Embryonic facial prominence (tissue), 1 donor: ENCODE data around the gene LRPAP1.

Source experiments
- DNase-seq: peaks from one replicate; pipeline ENCODE4 v3.0.0-alpha.2; 2016; ENCODE audit errors: extremely low spot score

LRPAP1 gene

DNA sequence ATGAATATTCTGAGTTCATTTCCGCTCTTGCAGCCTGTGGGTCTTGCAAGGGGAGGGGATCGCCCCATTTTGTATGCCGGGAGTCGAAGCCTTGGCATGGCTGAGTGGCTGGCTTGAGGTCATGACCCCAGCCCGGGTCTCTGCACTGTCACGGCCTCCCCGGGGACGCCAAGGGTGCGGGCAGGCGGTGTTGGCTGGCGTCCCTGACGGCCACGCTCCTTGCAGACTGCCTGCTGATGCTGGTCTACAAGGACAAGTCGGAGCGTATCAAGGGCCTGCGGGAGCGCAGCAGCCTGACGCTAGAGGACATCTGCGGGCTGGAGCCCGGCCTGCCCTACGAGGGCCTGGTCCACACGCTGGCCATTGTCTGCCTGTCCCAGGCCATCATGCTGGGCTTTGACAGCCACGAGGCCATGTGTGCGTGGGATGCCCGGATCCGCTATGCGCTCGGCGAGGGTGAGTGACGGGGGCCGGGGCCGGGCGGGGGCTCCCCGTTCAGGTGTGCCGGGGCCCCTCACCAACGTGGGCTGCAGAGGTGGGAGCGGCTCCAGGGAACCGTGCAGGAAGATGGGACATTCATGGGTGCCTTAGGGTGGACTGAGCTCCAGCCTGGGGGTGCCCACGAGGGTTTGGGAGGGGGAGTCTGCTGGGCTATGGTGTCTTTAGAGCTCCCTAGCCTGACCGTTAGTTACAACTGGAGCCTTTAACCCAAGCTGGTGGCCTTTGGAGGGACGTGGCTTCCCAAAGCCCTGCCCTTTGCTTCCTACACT, 58.9 kb downstream of the LRPAP1 start:
- no peak for DNase-seq

GRCh38 chr4:3472411-3473141, 59.6 kb downstream of the LRPAP1 start:
- DNase-seq = no peak

GRCh38 chr4:3471886-3472285, 60.3 kb downstream of the LRPAP1 start:
- DNase-seq = no peak

- DNase-seq = no peak
These were observed 61.0 kb downstream of the LRPAP1 start for GRCh38 chr4:3471098-3471760.

- DNase-seq = no peak
These were observed 61.8 kb downstream of the LRPAP1 start for GRCh38 chr4:3470244-3471097.

- DNase-seq = no peak
These were observed 62.6 kb downstream of the LRPAP1 start for GRCh38 chr4:3469386-3470243.

- no peak for DNase-seq
These were observed 63.4 kb downstream of the LRPAP1 start for GRCh38 chr4:3468804-3469203.

DNA sequence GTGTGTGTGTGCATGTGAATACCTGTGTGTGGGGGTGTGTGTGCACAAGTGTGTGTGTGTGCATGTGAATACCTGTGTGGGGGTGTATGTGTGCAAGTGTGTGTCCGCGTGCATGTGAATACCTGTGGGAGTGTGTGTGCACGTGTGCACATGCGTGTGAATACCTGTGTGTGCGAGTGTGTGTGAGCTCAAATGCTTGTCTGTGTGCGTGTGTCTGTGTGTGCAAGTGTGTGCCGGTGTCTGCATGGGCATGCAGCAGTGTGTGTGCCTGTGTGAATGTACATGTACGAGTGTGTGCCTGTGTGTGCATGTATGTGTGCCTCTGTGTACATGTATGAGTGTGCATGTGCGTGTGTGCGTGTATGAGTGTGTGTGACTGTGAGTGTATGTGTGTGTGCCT, 64.1 kb downstream of the LRPAP1 start:
- DNase-seq = no peak

- DNase-seq = no peak
These were observed 64.6 kb downstream of the LRPAP1 start for GRCh38 chr4:3467601-3468031.

DNA sequence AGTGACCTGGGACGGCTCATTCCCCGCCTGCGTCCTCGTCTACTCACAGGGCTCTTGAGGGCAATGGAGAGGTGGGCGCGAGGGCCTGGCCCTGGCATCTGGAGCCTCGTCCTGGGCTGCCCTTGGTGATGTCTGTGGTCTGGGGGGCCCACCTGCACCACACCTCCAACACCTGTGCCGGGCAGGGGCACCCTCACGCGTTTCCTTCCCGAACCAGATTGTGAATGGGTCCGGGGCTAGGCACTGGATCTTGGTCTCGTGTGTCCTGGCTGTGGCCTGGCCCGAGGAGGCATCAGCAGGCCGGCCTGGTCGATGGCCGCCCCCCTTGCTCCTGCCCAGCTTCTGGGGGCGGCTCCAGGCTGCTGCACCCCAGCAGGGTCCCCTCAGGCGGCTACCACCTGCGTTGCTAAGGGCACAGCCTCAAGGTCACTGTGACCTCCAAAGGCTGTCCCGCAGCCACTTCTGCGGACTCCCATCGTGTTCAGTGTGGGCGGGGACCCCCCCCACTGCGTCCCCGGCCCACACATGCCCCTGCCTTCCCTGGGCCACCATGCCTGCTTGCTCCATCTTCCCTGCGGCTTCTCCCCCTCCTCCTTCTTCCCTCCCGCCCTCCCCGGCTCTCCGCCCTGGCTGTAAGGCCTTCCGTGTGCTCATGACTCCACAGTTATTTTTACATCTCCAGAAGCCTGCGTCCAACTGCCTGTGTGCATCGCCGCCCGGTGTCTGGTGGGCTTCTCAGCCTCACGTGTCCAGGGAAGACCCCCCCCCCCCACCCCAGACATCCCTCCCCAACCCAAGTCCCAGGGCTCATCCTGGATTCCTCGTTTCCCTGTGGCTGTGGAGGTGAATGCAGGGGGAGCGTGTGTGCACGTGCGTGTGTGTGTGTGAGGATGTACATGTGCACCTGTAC, 65.3 kb downstream of the LRPAP1 start:
- DNase-seq = no peak

DNA sequence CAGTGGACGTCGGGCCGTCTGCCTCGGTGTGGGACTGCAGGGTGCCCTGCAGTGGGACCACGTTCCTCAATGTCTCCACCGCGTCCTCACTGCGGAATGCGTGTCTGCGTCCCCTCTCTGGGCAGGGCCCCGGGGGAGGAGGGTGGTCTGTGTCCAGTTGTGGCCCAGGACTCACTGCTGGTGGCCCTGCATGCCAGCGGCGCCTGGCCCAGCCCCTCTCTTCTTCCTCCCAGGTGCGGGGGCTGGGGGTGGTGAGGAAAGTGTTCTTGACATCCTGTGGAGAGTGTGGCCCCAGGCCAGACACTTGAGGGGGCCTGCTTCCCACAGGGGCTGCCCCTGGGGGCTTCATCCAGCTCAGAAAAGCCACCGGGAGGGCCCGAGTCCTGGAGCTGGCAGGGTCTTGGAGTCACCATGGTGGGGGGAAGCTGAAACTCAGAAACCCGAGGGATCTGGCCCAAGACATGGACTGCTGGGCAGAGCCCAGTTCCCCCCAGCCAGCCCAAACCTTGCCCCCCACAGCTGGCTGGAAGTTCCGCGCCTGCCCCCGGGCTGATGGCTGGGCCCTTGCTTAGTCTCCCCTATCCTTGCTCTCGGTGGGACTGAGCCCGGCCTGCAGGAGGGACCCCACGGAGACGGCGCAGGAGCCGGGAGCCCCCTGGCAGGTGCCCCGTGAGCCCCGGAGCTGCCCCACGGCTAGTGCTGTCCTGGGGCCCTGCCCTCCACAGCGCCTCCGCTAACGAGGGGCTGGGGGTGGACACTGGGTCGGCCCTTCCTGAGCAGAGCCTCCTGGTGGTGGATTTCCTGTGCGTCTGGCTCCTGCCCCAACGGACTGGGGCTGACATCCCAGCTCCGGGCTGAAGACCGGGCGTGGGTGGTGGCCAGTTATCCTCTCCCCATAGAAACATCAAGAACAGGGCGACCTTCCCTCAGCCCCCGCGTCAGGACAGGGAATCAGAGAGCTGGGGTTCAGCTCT, 66.2 kb downstream of the LRPAP1 start:
- DNase-seq = no peak

- DNase-seq = no peak
These were observed 67.1 kb downstream of the LRPAP1 start for GRCh38 chr4:3464911-3465697.

DNA sequence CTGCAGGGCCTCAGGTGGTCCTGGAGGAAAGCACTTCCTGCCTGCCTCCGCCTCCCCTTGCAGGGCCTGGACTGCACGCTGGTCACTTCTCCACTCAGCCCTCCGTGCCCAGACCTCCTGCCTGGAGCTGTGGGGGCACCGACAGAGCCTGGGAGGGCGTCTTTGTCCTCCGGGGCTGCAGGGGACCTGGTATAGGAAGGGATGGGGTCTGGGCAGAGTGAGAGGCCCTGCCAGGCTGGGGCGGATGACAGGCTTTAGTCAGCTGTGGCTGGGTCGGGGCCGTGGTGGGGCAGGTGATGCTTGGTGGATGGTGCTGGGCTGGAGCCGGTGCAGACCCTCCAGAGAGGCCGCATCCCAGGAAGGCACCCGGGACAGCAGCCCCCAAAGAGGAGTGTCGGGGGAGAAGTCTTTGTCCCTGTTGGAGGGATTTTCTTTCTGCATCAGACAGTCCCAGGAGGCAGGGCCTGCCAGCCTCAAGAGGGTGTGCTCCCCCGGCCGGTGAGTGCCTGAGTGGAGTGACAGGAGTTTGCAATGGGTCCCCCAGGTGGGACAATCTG, 67.8 kb downstream of the LRPAP1 start:
- DNase-seq = no peak

- no peak for DNase-seq
These were observed 68.5 kb downstream of the LRPAP1 start for GRCh38 chr4:3463556-3464348.

DNA sequence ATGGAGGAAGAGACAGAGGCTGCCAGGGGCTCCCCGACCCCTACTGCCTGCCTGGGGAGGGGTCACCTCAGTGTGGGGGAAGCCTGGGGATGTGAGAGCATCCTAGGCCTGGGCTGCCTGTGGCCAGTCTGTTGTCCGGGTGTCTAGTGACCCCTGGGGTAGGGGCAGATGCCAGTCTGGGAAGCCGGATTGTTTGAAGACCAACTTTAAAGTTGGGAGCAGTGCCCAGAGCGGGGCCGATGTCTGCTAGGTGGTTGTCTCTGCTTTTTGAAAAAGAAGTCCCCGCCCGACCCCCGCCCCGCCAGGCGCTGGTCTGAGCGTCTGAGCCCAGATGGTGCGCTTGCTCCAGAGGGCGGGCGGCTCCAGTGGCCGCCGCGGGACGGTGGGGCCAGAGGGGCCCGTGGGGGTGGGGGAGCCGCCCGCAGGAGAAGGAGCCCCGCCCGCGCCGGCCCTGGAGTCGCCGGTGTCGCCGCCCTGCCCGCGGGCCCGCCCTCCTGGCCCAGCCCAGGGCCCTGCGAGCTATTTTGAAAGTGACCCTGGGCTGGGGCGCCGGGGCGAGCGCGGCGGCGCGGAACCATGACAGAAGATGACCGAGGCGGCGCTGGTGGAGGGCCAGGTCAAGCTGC, 69.3 kb downstream of the LRPAP1 start, which contains the start of gene DOK7:
TSS of gene DOK7 (plus strand) at position 517 of the 626 bp plus-strand sequence. CDS start at position 587, 70 bp downstream.
- DNase-seq = no peak

DNA sequence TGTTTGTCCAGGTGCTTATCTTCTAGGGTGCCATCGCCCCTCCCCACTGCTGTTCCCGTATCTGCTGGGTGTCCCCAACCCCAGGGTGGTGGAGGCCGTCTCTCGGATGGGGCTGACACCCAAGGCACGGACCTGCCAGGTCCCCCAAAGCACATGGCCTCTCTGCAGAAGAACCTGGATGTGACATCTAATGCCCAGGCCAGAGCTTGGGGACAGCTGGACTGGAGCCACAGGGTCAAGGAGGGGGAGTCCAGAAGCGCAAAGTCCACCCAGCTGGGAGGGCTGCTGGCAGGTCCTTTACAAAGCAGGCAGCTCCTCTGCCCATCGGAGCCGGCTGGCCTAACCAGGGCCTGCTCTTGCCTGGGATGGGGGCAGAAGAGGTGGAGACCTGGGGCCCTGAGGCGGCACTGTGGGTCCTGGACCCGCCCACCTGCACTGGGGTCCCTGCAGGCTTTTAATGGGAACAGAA, 69.9 kb downstream of the LRPAP1 start:
- DNase-seq = no peak
